Fibroblast of lung (primary cell): Measurements from ENCODE around the gene CTDSP1.

ENCODE experiments used
- CTCF ChIP-seq, 2 donors: IDR thresholded peaks in 1 of 2; conservative IDR thresholded peaks in 1 of 2; 1 replicate in 1 of 2; 2 replicates in 1 of 2; pipeline ENCODE4 v1.5.1; 2011 to 2012; ENCODE audit warnings: low read length in 2 of 2, control low read depth in 1 of 2, inconsistent platforms in 1 of 2, low read depth in 1 of 2, mild to moderate bottlenecking in 1 of 2
- EZH2 ChIP-seq: IDR thresholded peaks from 2 replicates; pipeline ENCODE4 v1.5.1; 2012; ENCODE audit warnings: low read length, control low read depth, mild to moderate bottlenecking; ENCODE audit errors: missing control alignments

DNA sequence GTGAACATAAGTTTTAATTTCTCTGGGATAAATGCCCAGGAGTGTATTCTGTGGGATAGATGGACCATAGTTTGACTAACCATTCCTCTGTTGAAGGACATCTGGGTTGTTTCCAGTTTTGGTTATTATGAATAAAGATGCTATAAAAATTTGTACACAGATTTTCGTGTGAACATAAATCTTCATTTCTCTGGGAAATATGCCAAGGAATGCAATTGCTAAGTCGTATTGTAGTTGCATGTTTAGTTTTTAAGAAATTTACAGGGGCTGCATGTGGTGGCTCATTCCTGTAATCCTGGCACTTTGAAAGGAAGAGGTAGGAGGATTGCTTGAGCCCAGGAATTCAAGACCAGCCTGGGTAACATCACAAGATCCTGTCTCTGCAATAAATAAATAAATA, 24.5 kb upstream of the CTDSP1 start:
- TF ChIP-seq CTCF (conservative IDR thresholded peaks at IDR 0.05 in 1 of 2, IDR thresholded peaks at IDR 0.05 in 1 of 2; ENCODE audit: low read depth in 1 of 2, low read length in 2 of 2) (no peak), EZH2 (no peak)
